Small intestine (tissue), 4 donors: ENCODE results near the gene PDHB. TPM values are rescaled to one million over a fixed set of nuclear protein-coding genes. Genes with fewer than 3 reads are reported as not detected.

Experiments used
- polyA plus RNA-seq, 4 donors: library from polyadenylated mRNA; stranded (reverse) in 3 of 4; unstranded in 1 of 4; fragments of 200-250 nt in 3 of 4; fragments of 120-200 nt in 1 of 4; gene quantifications; one replicate each; pipeline versions ENCODE4 v1.2.1 to v1.2.3, GENCODE V29; 2013
- donor health status: healthy with polysubstance abuse.
- donor health status: Bipolar disorder and iron deficiency.
- donor health status: healthy.

The PDHB gene
- polyA plus RNA-seq, 4 donors: 60.5 to 68.4 (median 64.9) TPM

Other genes starting within 250 kb of the PDHB start
- 10 to 100 TPM in 2 of 4 donors, 1 to 10 TPM in 2; 2.9 to 56.0 (median 10.6) TPM for gene DNASE1L3, start 222.9 kb downstream of the PDHB start, polyA plus RNA-seq
- 10 to 100 TPM; 12.1 to 42.9 (median 32.3) TPM for gene ABHD6, start 196.0 kb downstream of the PDHB start, polyA plus RNA-seq
- 10 to 100 TPM; 11.7 to 21.6 (median 19.3) TPM for gene RPP14, start 127.6 kb downstream of the PDHB start, polyA plus RNA-seq
- gene HTD2, start 127.3 kb downstream of the PDHB start, polyA plus RNA-seq: 10 to 100 TPM in 1 of 4 donors, 1 to 10 TPM in 3; 5.4 to 13.1 (median 7.1) TPM
- gene PXK, start 100.9 kb downstream of the PDHB start, polyA plus RNA-seq: 10 to 100 TPM in 1 of 4 donors, 1 to 10 TPM in 3; 5.1 to 14.2 (median 9.2) TPM
- gene KCTD6, start 58.3 kb upstream of the PDHB start, polyA plus RNA-seq: 10 to 100 TPM in 1 of 4 donors, 1 to 10 TPM in 3; 2.4 to 22.6 (median 4.7) TPM
- gene ACOX2, start 103.4 kb upstream of the PDHB start, polyA plus RNA-seq: 100 to 1,000 TPM in 2 of 4 donors, 10 to 100 TPM in 2; 34.5 to 156 (median 89.0) TPM
- gene FAM107A, start 143.6 kb upstream of the PDHB start, polyA plus RNA-seq: 10 to 100 TPM in 1 of 4 donors, 1 to 10 TPM in 3; 1.0 to 40.7 (median 2.8) TPM
- 100 to 1,000 TPM in 3 of 4 donors, 10 to 100 TPM in 1; 14.4 to 190 (median 171) TPM for gene FAM3D, start 232.9 kb upstream of the PDHB start, polyA plus RNA-seq